ENCODE results near the gene NKX1-1.

The NKX1-1 gene

GRCh38 chr4:1384675-1385372 is 21.4 kb downstream of the NKX1-1 start:
- H3K27me3 ChIP-seq: no peaks in the 10 kb centered on the region
- no peaks in the 10 kb centered on the region for H3K4me1 ChIP-seq (ENCODE audit: control insufficient read depth in 1 of 2, insufficient read depth in 1 of 2, low read depth in 1 of 2, low read length in 1 of 2)
- H3K36me3 ChIP-seq: peaks cover 74% of the 10 kb centered on the region
- no peak overlapping the region for H3K27ac ChIP-seq
- TF ChIP-seq CTCF (IDR thresholded peaks at IDR 0.05): no peak
- H3K4me3 ChIP-seq (ENCODE audit: low read depth in 1 of 2, low read length in 1 of 2): no peak overlapping the region
- H3K9me3 ChIP-seq: no peaks in the 10 kb centered on the region

GRCh38 chr4:1383728-1384591 is 22.3 kb downstream of the NKX1-1 start:
- Histone ChIP-seq H3K4me1 (ENCODE audit: control insufficient read depth in 1 of 2, insufficient read depth in 1 of 2, low read depth in 1 of 2, low read length in 1 of 2) (no peaks in the 10 kb centered on the region), H3K27ac (no peak overlapping the region), H3K36me3 (peaks cover 79% of the 10 kb centered on the region), H3K4me3 (ENCODE audit: low read depth in 1 of 2, low read length in 1 of 2) (no peak overlapping the region), H3K9me3 (no peaks in the 10 kb centered on the region), H3K27me3 (no peaks in the 10 kb centered on the region)
- TF ChIP-seq CTCF (IDR thresholded peaks at IDR 0.05): no peak

- no peak for TF ChIP-seq CTCF (IDR thresholded peaks at IDR 0.05)
- Histone ChIP-seq H3K4me3 (ENCODE audit: low read depth in 1 of 2, low read length in 1 of 2) (no peak overlapping the region), H3K27ac (no peak overlapping the region), H3K9me3 (no peaks in the 10 kb centered on the region), H3K4me1 (ENCODE audit: control insufficient read depth in 1 of 2, insufficient read depth in 1 of 2, low read depth in 1 of 2, low read length in 1 of 2) (no peaks in the 10 kb centered on the region), H3K27me3 (no peaks in the 10 kb centered on the region), H3K36me3 (peaks cover 84% of the 10 kb centered on the region)
Measured at GRCh38 chr4:1382776-1383727, 23.2 kb downstream of the NKX1-1 start.

GRCh38 chr4:1381944-1382541 is 24.2 kb downstream of the NKX1-1 start:
- Histone ChIP-seq H3K4me3 (ENCODE audit: low read depth in 1 of 2, low read length in 1 of 2) (no peak overlapping the region), H3K9me3 (no peaks in the 10 kb centered on the region), H3K27me3 (no peaks in the 10 kb centered on the region), H3K27ac (no peak overlapping the region), H3K4me1 (ENCODE audit: control insufficient read depth in 1 of 2, insufficient read depth in 1 of 2, low read depth in 1 of 2, low read length in 1 of 2) (no peaks in the 10 kb centered on the region), H3K36me3 (peaks cover 89% of the 10 kb centered on the region)
- no peak for TF ChIP-seq CTCF (IDR thresholded peaks at IDR 0.05)

DNA sequence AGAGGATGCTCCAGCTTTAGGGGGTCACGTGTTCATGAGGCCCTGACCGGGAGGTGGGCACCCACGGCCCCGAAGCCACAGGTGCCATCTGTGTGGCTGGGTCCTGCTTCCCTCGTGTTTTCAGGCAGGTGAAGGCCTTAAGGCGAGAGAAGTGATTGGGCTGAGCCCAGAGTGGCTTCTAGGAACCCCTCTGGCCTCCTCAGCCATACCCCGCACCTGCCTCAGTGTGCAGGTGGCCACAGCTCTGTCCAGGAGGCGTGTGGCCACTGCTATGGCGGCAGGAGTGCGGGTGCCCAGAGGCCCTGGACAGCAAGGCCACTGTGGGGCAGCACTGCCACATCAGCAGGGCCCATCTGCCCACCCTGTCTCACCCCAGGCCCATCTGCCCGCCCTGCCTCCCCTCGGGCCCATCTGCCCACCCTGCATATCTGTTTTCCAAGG is 25.0 kb downstream of the NKX1-1 start:
- TF ChIP-seq CTCF (IDR thresholded peaks at IDR 0.05): no peak
- H3K9me3 ChIP-seq: no peaks in the 10 kb centered on the region

More for the DNA sequence above, 25.0 kb downstream of the NKX1-1 start:
- no peak overlapping the region for H3K4me3 ChIP-seq (ENCODE audit: low read depth in 1 of 2, low read length in 1 of 2)
- H3K36me3 ChIP-seq: peaks cover 89% of the 10 kb centered on the region
- H3K27ac ChIP-seq: no peak overlapping the region
- no peaks in the 10 kb centered on the region for H3K27me3 ChIP-seq
- no peaks in the 10 kb centered on the region for H3K4me1 ChIP-seq (ENCODE audit: control insufficient read depth in 1 of 2, insufficient read depth in 1 of 2, low read depth in 1 of 2, low read length in 1 of 2)

All from neutrophil (primary cell).